HEK293 (cell line): ENCODE data around the gene OBSCN.

Experiments
- GLI2 ChIP-seq: fragments of 450-650 bp; formaldehyde crosslinking; IDR thresholded peaks from 2 replicates; pipeline ENCODE4; 2017; ENCODE audit warnings: missing biosample characterization, missing genetic modification characterization, low read depth, borderline replicate concordance
- KLF10 ChIP-seq: fragments of 450-650 bp; IDR thresholded peaks from 2 replicates; pipeline ENCODE4 v1.5.1; 2018; ENCODE audit warnings: missing biosample characterization, mild to moderate bottlenecking, missing genetic modification characterization
- MZF1 ChIP-seq: fragments of 450-650 bp; formaldehyde crosslinking; IDR thresholded peaks from 2 replicates; pipeline ENCODE4 v1.5.1; 2017; ENCODE audit warnings: missing biosample characterization, missing genetic modification characterization, borderline replicate concordance
- OVOL3 ChIP-seq: fragments of 450-650 bp; formaldehyde crosslinking; IDR thresholded peaks from 2 replicates; pipeline ENCODE4 v1.5.1; 2016; ENCODE audit warnings: missing biosample characterization, missing genetic modification characterization
- PBX3 ChIP-seq: sonication (generic); formaldehyde crosslinking; IDR thresholded peaks from 2 replicates; pipeline ENCODE4 v1.8.1; 2022; ENCODE audit warnings: mild to moderate bottlenecking, moderate library complexity, missing genetic modification reagents
- PRDM2 ChIP-seq: fragments of 450-650 bp; formaldehyde crosslinking; IDR thresholded peaks from 2 replicates; pipeline ENCODE4 v1.5.1; 2016; ENCODE audit warnings: missing biosample characterization, missing genetic modification characterization, borderline replicate concordance
- PRDM4 ChIP-seq: fragments of 450-650 bp; formaldehyde crosslinking; IDR thresholded peaks from 2 replicates; pipeline ENCODE4 v1.5.1; 2017; ENCODE audit warnings: missing biosample characterization, missing genetic modification characterization
- WT1 ChIP-seq: fragments of 450-650 bp; formaldehyde crosslinking; IDR thresholded peaks from 2 replicates; pipeline ENCODE4 v1.5.1; 2016; ENCODE audit warnings: missing biosample characterization, missing genetic modification characterization
- ZBTB44 ChIP-seq: fragments of 450-650 bp; IDR thresholded peaks from 2 replicates; pipeline ENCODE4 v1.5.1; 2018; ENCODE audit warnings: missing biosample characterization, mild to moderate bottlenecking, missing genetic modification characterization
- ZBTB49 ChIP-seq: fragments of 450-650 bp; formaldehyde crosslinking; IDR thresholded peaks from 2 replicates; pipeline ENCODE4 v1.5.1; 2016; ENCODE audit warnings: missing biosample characterization, missing genetic modification characterization, low read depth
- ZNF114 ChIP-seq: fragments of 450-650 bp; formaldehyde crosslinking; IDR thresholded peaks from 2 replicates; pipeline ENCODE4 v1.5.0; 2017; ENCODE audit warnings: missing biosample characterization, missing genetic modification characterization
- ZNF146 ChIP-seq: fragments of 450-650 bp; formaldehyde crosslinking; IDR thresholded peaks from 2 replicates; pipeline ENCODE4 v1.5.1; 2016; ENCODE audit warnings: missing biosample characterization, missing genetic modification characterization
- ZNF155 ChIP-seq: fragments of 450-650 bp; formaldehyde crosslinking; IDR thresholded peaks from 2 replicates; pipeline ENCODE4 v1.5.1; 2016; ENCODE audit warnings: missing biosample characterization, missing genetic modification characterization
- ZNF169 ChIP-seq: fragments of 450-650 bp; formaldehyde crosslinking; IDR thresholded peaks from 2 replicates; pipeline ENCODE4 v1.5.1; 2016; ENCODE audit warnings: missing biosample characterization, missing genetic modification characterization
- ZNF274 ChIP-seq, 2 experiments: fragments of 200-500 bp in 1 of 2; fragments of 450-650 bp in 1 of 2; sonication (Bioruptor generic) in 1 of 2; formaldehyde crosslinking in 1 of 2; IDR thresholded peaks; 2 replicates each; pipeline versions ENCODE4 v1.5.1 to v1.6.1; 2014 to 2016; ENCODE audit warnings: borderline replicate concordance in 1 of 2, inconsistent platforms in 1 of 2, low read length in 1 of 2, missing biosample characterization in 1 of 2, missing genetic modification characterization in 1 of 2
- ZNF335 ChIP-seq: fragments of 450-650 bp; formaldehyde crosslinking; conservative IDR thresholded peaks from 2 replicates; pipeline ENCODE4 v1.5.1; 2016; ENCODE audit warnings: missing biosample characterization, missing genetic modification characterization
- ZNF394 ChIP-seq: fragments of 450-650 bp; formaldehyde crosslinking; IDR thresholded peaks from 2 replicates; pipeline ENCODE4 v1.5.1; 2016; ENCODE audit warnings: missing biosample characterization, missing genetic modification characterization, mild to moderate bottlenecking, moderate library complexity, borderline replicate concordance
- ZNF404 ChIP-seq: fragments of 450-650 bp; formaldehyde crosslinking; IDR thresholded peaks from 2 replicates; pipeline ENCODE4 v1.5.1; 2017; ENCODE audit warnings: missing biosample characterization, missing genetic modification characterization
- ZNF426 ChIP-seq: fragments of 450-650 bp; formaldehyde crosslinking; IDR thresholded peaks from 2 replicates; pipeline ENCODE4 v1.5.1; 2017; ENCODE audit warnings: missing biosample characterization, missing genetic modification characterization, mild to moderate bottlenecking, inconsistent platforms, moderate library complexity
- ZNF433 ChIP-seq: fragments of 450-650 bp; formaldehyde crosslinking; IDR thresholded peaks from 2 replicates; pipeline ENCODE4 v1.5.1; 2016; ENCODE audit warnings: missing biosample characterization, missing genetic modification characterization, low read depth
- ZNF501 ChIP-seq: fragments of 450-650 bp; formaldehyde crosslinking; IDR thresholded peaks from 2 replicates; pipeline ENCODE4 v1.5.1; 2016; ENCODE audit warnings: missing biosample characterization, missing genetic modification characterization
- ZNF747 ChIP-seq: fragments of 450-650 bp; formaldehyde crosslinking; IDR thresholded peaks from 2 replicates; pipeline ENCODE4 v1.5.1; 2016; ENCODE audit warnings: missing biosample characterization, missing genetic modification characterization
- ZNF777 ChIP-seq: fragments of 450-650 bp; formaldehyde crosslinking; IDR thresholded peaks from 2 replicates; pipeline ENCODE4 v1.5.1; 2017; ENCODE audit warnings: missing biosample characterization, missing genetic modification characterization, borderline replicate concordance
- ZNF785 ChIP-seq: fragments of 450-650 bp; formaldehyde crosslinking; IDR thresholded peaks from 2 replicates; pipeline ENCODE4 v1.5.1; 2016; ENCODE audit warnings: missing biosample characterization, missing genetic modification characterization
- ZNF791 ChIP-seq: fragments of 450-650 bp; formaldehyde crosslinking; IDR thresholded peaks from 2 replicates; pipeline ENCODE4 v1.5.1; 2016; ENCODE audit warnings: missing biosample characterization, missing genetic modification characterization

Gene OBSCN

GRCh38 chr1:228166170-228166936, 41.5 kb upstream of the OBSCN start (continued):
- peak; percentile 80; the same call in 1 of the 2 replicates for TF ChIP-seq PRDM2 (tag by site-specific recombination)
- no peak for TF ChIP-seq ZNF777 (tag by site-specific recombination)
- TF ChIP-seq ZNF169: no peak
- TF ChIP-seq KLF10: no peak
- TF ChIP-seq ZNF785 (tag by site-specific recombination): no peak
- TF ChIP-seq ZNF433 (tag by site-specific recombination): no peak; the same call in 1 of the 2 replicates
- no peak for TF ChIP-seq GLI2
- TF ChIP-seq OVOL3: no peak
- TF ChIP-seq ZNF501 (tag by site-specific recombination): no peak; the same call in 1 of the 2 replicates
- no peak for TF ChIP-seq ZNF747 (tag by site-specific recombination)
- TF ChIP-seq ZBTB44: no peak
- TF ChIP-seq ZNF114 (tag by site-specific recombination): no peak
- no peak for TF ChIP-seq ZNF791
- no peak for TF ChIP-seq ZBTB49
- no peak for TF ChIP-seq PRDM4 (tag by site-specific recombination)
- no peak for TF ChIP-seq ZNF404
- no peak for TF ChIP-seq MZF1 (tag by site-specific recombination)
- no peak for TF ChIP-seq ZNF426 (tag by site-specific recombination)
- TF ChIP-seq ZNF274 (IDR thresholded peaks at IDR 0.05; ENCODE audit: low read length): no peak
- no peak for TF ChIP-seq ZNF274 (tag by site-specific recombination; IDR thresholded peaks at IDR 0.05; ENCODE audit: borderline replicate concordance)
- no peak for TF ChIP-seq ZNF394 (tag by site-specific recombination)
- TF ChIP-seq ZNF146 (tag by site-specific recombination): no peak
- TF ChIP-seq PBX3 (CRISPR knock-in tag): no peak
- peak; percentile 77 for TF ChIP-seq ZNF335
- TF ChIP-seq ZNF155 (tag by site-specific recombination): no peak
- TF ChIP-seq WT1 (tag by site-specific recombination): peak; percentile 43; the same call in 1 of the 2 replicates
